Muscle layer of duodenum (tissue), 2 donors: Measurements from ENCODE around the gene RNF7.
A peak's percentile ranks its signal among the peaks of the same experiment; 100 is the strongest.
"Not testable (repeated sequence)": the region's sequence is repeated elsewhere in the genome, so short reads cannot be mapped to it uniquely, and the experiment has no call there.

Experiments used
- H3K27ac ChIP-seq: one replicate; pipeline ENCODE4 v1.7.0; 2013; ENCODE audit warnings: mild to moderate bottlenecking, low read length
- H3K27me3 ChIP-seq: one replicate; pipeline ENCODE4 v1.7.0; 2013; ENCODE audit warnings: low read depth, mild to moderate bottlenecking, control low read depth, low read length
- H3K36me3 ChIP-seq, 2 donors: one replicate each; pipeline ENCODE4 v1.7.0; 2013; ENCODE audit warnings: low read length in 2 of 2, control low read depth in 1 of 2, mild to moderate bottlenecking in 1 of 2; ENCODE audit not compliant: insufficient read depth in 2 of 2, control insufficient read depth in 1 of 2
- H3K4me1 ChIP-seq, 2 donors: one replicate each; pipeline ENCODE4 v1.7.0; 2013; ENCODE audit warnings: low read length in 2 of 2, mild to moderate bottlenecking in 2 of 2, control low read depth in 1 of 2, moderate library complexity in 1 of 2; ENCODE audit not compliant: insufficient read depth in 2 of 2, control insufficient read depth in 1 of 2
- H3K4me3 ChIP-seq, 2 donors: one replicate each; pipeline ENCODE4 v1.7.0; 2013; ENCODE audit warnings: low read length in 2 of 2, low read depth in 1 of 2, mild to moderate bottlenecking in 1 of 2
- H3K9me3 ChIP-seq, 2 donors: one replicate each; pipeline ENCODE4 v1.7.0; 2013; ENCODE audit warnings: low read length in 2 of 2, control low read depth in 1 of 2, mild to moderate bottlenecking in 1 of 2; ENCODE audit not compliant: control insufficient read depth in 1 of 2
- donor health status: healthy.

The RNF7 gene

DNA sequence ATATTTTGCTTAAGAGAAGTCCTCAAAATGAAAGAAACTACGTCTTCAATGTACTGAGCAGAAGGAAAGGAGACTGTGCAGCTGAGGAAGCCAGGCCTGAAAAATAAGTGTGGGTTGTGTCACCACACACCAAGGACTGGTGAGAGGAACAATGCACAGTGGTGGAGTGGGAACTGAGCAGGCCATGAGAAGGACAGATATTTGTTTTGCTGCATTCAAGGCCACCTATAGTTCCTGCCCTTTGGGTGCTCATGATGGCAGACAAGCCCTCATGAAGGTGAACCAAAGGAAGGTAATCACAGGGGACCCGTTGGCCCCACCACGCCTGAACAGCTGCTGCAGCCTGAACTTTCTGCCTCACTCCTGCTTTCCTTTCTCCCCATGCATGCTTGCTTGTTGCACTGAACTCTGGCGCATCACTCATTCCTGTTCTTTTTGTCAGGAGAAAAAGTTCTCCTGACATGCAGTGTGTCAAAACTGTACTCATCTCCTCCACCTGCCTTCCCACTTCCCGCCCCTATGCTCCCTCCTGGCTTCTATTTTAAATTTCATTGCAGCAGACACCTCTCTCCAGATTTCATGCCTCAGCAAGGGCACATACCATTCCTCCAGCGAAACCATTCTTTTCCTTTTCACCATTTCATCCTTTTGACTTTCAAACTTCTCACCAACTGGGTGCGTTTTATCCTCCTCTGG, 2.2 kb upstream of the RNF7 start:
- Histone ChIP-seq H3K27ac (no peak overlapping the region), H3K9me3 (no peaks in the 10 kb centered on the region), H3K36me3 (peaks cover 0 to 9% of the 10 kb centered on the region in 2 donors), H3K4me1 (peaks cover 6 to 12% of the 10 kb centered on the region in 2 donors), H3K27me3 (no peaks in the 10 kb centered on the region), H3K4me3 (no peak overlapping the region)

DNA sequence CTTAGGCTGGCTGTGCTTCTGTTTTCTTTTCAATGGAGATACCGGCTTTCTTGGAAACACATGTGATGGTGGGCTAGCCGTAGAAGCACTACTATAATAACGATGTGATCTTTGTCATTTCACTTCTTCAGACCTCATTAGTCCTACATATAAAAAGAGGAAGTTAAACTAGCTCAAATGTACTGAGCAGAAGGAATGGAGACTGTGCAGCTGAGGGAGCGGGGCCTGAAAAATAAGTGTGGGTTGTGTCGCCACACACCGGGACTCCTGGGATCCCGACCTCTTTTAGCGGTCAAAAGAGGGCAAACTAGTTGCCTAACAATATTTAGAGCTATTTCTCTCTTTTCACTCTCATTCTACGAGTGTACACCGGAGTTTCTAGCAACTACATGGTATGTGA, 1.0 kb upstream of the RNF7 start:
- Histone ChIP-seq H3K27me3 (no peaks in the 10 kb centered on the region), H3K27ac (peak overlapping the region; percentile 86), H3K4me1 (peaks cover 13 to 22% of the 10 kb centered on the region in 2 donors), H3K9me3 (no peaks in the 10 kb centered on the region), H3K4me3 (no peak overlapping the region), H3K36me3 (peaks cover 0 to 9% of the 10 kb centered on the region in 2 donors)

GRCh38 chr3:141737678-141738021, 448 bp upstream of the RNF7 start:
- H3K9me3 ChIP-seq = no peaks in the 10 kb centered on the region
- no peaks in the 10 kb centered on the region for H3K27me3 ChIP-seq
- H3K4me1 ChIP-seq = peaks cover 13 to 27% of the 10 kb centered on the region in 2 donors
- H3K27ac ChIP-seq = peak overlapping the region; percentile 86
- H3K4me3 ChIP-seq = peak overlapping the region; percentile 69 to 99
- H3K36me3 ChIP-seq = peaks cover 0 to 9% of the 10 kb centered on the region in 2 donors

- no peaks in the 10 kb centered on the region for H3K27me3 ChIP-seq
- peaks cover 0 to 9% of the 10 kb centered on the region in 2 donors for H3K36me3 ChIP-seq
- H3K4me3 ChIP-seq = peak overlapping the region; percentile 99
- peak overlapping the region; percentile 98 for H3K27ac ChIP-seq
- peaks cover 13 to 28% of the 10 kb centered on the region in 2 donors for H3K4me1 ChIP-seq
- H3K9me3 ChIP-seq = no peaks in the 10 kb centered on the region
Measured at GRCh38 chr3:141738891-141739363, 829 bp downstream of the RNF7 start.

DNA sequence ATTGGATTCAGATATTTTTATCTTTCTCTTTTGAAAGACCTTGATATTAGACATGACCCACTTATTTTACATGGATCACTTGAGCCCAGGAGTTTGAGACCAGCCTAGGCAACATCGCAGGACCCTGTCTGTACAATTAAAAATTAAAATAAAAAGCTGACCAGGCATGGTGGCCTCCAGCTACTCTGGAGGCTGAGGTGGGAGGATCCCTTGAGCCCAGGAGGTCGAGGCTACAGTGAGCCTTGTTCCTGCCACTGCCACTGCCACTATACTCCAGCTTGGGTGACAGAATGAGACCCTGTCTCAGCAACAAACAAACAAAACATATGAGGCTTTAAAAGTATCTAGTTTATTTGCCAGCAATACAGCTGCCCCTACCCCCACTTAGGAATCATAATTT, 1.6 kb downstream of the RNF7 start:
- Histone ChIP-seq H3K4me1 (peaks cover 13 to 36% of the 10 kb centered on the region in 2 donors), H3K4me3 (peak overlapping the region; percentile 99), H3K9me3 (no peaks in the 10 kb centered on the region), H3K27ac (peak overlapping the region; percentile 98), H3K27me3 (no peaks in the 10 kb centered on the region), H3K36me3 (peaks cover 4 to 9% of the 10 kb centered on the region in 2 donors)

- Histone ChIP-seq H3K4me1 (peaks cover 13 to 36% of the 10 kb centered on the region in 2 donors), H3K9me3 (no peaks in the 10 kb centered on the region), H3K27me3 (no peaks in the 10 kb centered on the region), H3K4me3 (peak overlapping the region in 1 of 2 donors; percentile 99), H3K27ac (peak overlapping the region; percentile 98), H3K36me3 (peaks cover 9 to 13% of the 10 kb centered on the region in 2 donors)
Measured at GRCh38 chr3:141740349-141740748, 2.3 kb downstream of the RNF7 start.

DNA sequence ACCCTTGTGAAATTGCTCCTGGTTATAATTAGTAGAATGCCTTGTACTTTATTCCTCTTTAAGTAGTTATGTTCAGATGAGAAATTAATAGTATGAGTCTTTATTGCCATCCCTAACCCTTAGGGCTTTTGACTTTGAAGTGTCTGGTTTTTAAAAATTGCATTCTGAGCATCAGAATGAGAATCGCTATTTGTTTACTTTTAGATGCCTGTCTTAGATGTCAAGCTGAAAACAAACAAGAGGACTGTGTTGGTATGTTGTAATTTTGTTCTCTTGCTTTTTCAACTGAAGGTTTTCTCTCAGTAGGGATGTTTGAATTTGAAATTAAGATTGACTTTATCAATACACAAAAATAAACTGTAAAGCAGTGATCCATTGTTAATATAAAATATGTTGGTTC, 5.2 kb downstream of the RNF7 start:
- Histone ChIP-seq H3K27ac (no peak overlapping the region), H3K4me1 (peaks cover 9 to 36% of the 10 kb centered on the region in 2 donors), H3K4me3 (no peak overlapping the region), H3K36me3 (peaks cover 25 to 36% of the 10 kb centered on the region in 2 donors), H3K9me3 (no peaks in the 10 kb centered on the region), H3K27me3 (no peaks in the 10 kb centered on the region)

DNA sequence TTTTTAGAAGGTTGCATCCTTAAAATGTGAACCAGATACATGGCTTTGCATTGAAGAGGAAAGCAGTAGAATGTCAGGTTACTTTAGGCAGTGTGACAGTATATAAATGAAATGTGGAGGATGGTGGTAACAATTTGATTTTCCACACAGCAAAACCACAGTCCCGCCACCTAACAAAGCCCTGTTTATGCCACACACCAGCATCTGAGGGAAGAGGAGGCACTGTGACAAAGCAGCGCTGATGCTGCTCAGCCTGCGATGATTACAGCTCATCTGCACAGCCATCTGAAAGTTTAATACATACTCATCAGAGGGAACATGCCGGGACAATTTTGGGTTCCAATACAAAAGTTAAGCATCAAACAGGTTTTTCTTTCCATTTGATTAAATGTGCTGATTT, 8.9 kb downstream of the RNF7 start:
- no peak overlapping the region for H3K27ac ChIP-seq
- H3K9me3 ChIP-seq = no peaks in the 10 kb centered on the region
- H3K4me1 ChIP-seq = peaks cover 0 to 14% of the 10 kb centered on the region in 2 donors
- peaks cover 25 to 29% of the 10 kb centered on the region in 2 donors for H3K36me3 ChIP-seq
- no peak overlapping the region for H3K4me3 ChIP-seq
- H3K27me3 ChIP-seq = no peaks in the 10 kb centered on the region

GRCh38 chr3:141753399-141753798, 15.3 kb downstream of the RNF7 start:
- no peaks in the 10 kb centered on the region for H3K27me3 ChIP-seq
- no peaks in the 10 kb centered on the region for H3K4me1 ChIP-seq
- no peak overlapping the region for H3K4me3 ChIP-seq
- H3K9me3 ChIP-seq = no peaks in the 10 kb centered on the region
- no peaks in the 10 kb centered on the region for H3K36me3 ChIP-seq
- H3K27ac ChIP-seq = no peak overlapping the region

GRCh38 chr3:141754032-141754431, 15.9 kb downstream of the RNF7 start:
- Histone ChIP-seq H3K36me3 (no peaks in the 10 kb centered on the region), H3K4me1 (no peaks in the 10 kb centered on the region), H3K27me3 (no peaks in the 10 kb centered on the region), H3K4me3 (no peak overlapping the region), H3K27ac (no peak overlapping the region), H3K9me3 (no peaks in the 10 kb centered on the region)

GRCh38 chr3:141762552-141762951, 24.5 kb downstream of the RNF7 start:
- H3K27ac ChIP-seq, H3K4me1 ChIP-seq, H3K36me3 ChIP-seq, H3K27me3 ChIP-seq, H3K9me3 ChIP-seq, H3K4me3 ChIP-seq: not testable (repeated sequence)
